Testis (tissue), 2 donors: ENCODE results near the gene DFFB.

Source experiments
- POLR2A ChIP-seq: fragments of 450-650 bp; IDR thresholded peaks from one replicate; pipeline ENCODE4 v1.6.1; 2017; ENCODE audit warnings: antibody characterized with exemption, mild to moderate bottlenecking, moderate library complexity
- TF ChIP-seq, protein P1 (sequence below), 3 experiments: fragments of 450-650 bp in 2 of 3; fragments of 200-600 bp in 1 of 3; sonication (generic) in 1 of 3; IDR thresholded peaks; one replicate each; pipeline ENCODE4 v1.5.1; 2016 to 2019; ENCODE audit warnings: antibody characterized with exemption in 3 of 3, mild to moderate bottlenecking in 2 of 3, moderate library complexity in 1 of 3

- TF ChIP-seq, protein P1, sequence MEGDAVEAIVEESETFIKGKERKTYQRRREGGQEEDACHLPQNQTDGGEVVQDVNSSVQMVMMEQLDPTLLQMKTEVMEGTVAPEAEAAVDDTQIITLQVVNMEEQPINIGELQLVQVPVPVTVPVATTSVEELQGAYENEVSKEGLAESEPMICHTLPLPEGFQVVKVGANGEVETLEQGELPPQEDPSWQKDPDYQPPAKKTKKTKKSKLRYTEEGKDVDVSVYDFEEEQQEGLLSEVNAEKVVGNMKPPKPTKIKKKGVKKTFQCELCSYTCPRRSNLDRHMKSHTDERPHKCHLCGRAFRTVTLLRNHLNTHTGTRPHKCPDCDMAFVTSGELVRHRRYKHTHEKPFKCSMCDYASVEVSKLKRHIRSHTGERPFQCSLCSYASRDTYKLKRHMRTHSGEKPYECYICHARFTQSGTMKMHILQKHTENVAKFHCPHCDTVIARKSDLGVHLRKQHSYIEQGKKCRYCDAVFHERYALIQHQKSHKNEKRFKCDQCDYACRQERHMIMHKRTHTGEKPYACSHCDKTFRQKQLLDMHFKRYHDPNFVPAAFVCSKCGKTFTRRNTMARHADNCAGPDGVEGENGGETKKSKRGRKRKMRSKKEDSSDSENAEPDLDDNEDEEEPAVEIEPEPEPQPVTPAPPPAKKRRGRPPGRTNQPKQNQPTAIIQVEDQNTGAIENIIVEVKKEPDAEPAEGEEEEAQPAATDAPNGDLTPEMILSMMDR (IDR thresholded peaks at IDR 0.05): no peak
- no peak for TF ChIP-seq POLR2A
These were observed 38.1 kb downstream of the DFFB start for GRCh38 chr1:3895279-3895950.
